HEK293 (cell line): ENCODE results near the gene ZNF429.

Source experiments
- HOXD13 ChIP-seq: sonication (generic); formaldehyde crosslinking; IDR thresholded peaks from 2 replicates; pipeline ENCODE4 v1.8.0; 2022; ENCODE audit warnings: missing genetic modification reagents, borderline replicate concordance
- REPIN1 ChIP-seq: fragments of 450-650 bp; formaldehyde crosslinking; IDR thresholded peaks from 2 replicates; pipeline ENCODE4 v1.5.1; 2017; ENCODE audit warnings: missing biosample characterization, missing genetic modification characterization, low read depth
- SP7 ChIP-seq: fragments of 450-650 bp; formaldehyde crosslinking; IDR thresholded peaks from 2 replicates; pipeline ENCODE4 v1.5.1; 2016; ENCODE audit warnings: missing biosample characterization, missing genetic modification characterization
- TCF7L2 ChIP-seq: IDR thresholded peaks from 2 replicates; pipeline ENCODE4 v1.6.1; 2011; ENCODE audit warnings: low read depth, mild to moderate bottlenecking, inconsistent platforms, low read length, moderate library complexity, borderline replicate concordance
- ZBTB8A ChIP-seq: fragments of 450-650 bp; formaldehyde crosslinking; IDR thresholded peaks from 2 replicates; pipeline ENCODE4 v1.5.1; 2016; ENCODE audit warnings: missing biosample characterization, missing genetic modification characterization
- ZNF140 ChIP-seq: fragments of 450-650 bp; formaldehyde crosslinking; IDR thresholded peaks from 2 replicates; pipeline ENCODE4 v1.5.1; 2016; ENCODE audit warnings: missing biosample characterization, missing genetic modification characterization
- ZNF2 ChIP-seq: fragments of 450-650 bp; formaldehyde crosslinking; IDR thresholded peaks from 2 replicates; pipeline ENCODE4 v1.5.1; 2016; ENCODE audit warnings: missing biosample characterization, missing genetic modification characterization
- ZNF549 ChIP-seq: fragments of 450-650 bp; IDR thresholded peaks from 2 replicates; pipeline ENCODE4 v1.5.1; 2018; ENCODE audit warnings: missing biosample characterization, missing genetic modification characterization, mild to moderate bottlenecking, inconsistent platforms, moderate library complexity
- ZNF670 ChIP-seq: fragments of 450-650 bp; formaldehyde crosslinking; IDR thresholded peaks from 2 replicates; pipeline ENCODE4 v1.5.1; 2016; ENCODE audit warnings: missing biosample characterization, missing genetic modification characterization, low read depth
- ZNF76 ChIP-seq: fragments of 450-650 bp; formaldehyde crosslinking; IDR thresholded peaks from 2 replicates; pipeline ENCODE4; 2016; ENCODE audit warnings: low read depth, missing biosample characterization, missing genetic modification characterization, borderline replicate concordance

DNA sequence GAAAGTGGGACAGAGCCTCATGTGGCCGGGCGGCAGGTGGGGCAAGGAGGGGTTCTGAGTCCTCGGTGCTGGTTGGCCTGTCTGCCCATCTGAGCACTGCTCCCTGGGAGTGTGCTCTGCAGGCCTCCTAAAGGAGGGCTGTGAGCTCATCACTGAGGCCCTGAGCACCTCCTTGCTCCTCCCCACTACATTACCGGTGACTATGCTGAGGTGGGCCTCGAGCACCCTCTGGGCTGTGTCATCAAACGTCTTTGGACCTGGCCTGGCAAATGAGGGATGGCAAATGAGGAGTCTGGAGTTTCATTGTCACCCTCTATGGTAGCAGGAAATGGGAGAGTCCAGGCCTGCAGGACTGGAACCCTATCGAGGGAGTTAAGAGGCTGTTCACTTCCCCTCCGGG lies 38.8 kb upstream of the ZNF429 start:
- TF ChIP-seq ZBTB8A (tag by site-specific recombination): no peak
- no peak for TF ChIP-seq ZNF76 (tag by site-specific recombination)
- TF ChIP-seq ZNF140 (tag by site-specific recombination): no peak
- no peak for TF ChIP-seq HOXD13 (CRISPR knock-in tag)
- no peak for TF ChIP-seq TCF7L2
- no peak for TF ChIP-seq ZNF670 (tag by site-specific recombination)
- TF ChIP-seq ZNF549 (tag by site-specific recombination): no peak
- no peak for TF ChIP-seq ZNF2
- TF ChIP-seq REPIN1 (tag by site-specific recombination): no peak
- no peak for TF ChIP-seq SP7
